ENCODE data around the gene GRPEL1. TPM values are rescaled to one million over a fixed set of nuclear protein-coding genes. Genes with fewer than 3 reads are reported as not detected.

Gene GRPEL1
- total and polyA plus RNA-seq, 8 donors = 11.4 to 53.6 (median 25.5) TPM; not detected in 1

DNA sequence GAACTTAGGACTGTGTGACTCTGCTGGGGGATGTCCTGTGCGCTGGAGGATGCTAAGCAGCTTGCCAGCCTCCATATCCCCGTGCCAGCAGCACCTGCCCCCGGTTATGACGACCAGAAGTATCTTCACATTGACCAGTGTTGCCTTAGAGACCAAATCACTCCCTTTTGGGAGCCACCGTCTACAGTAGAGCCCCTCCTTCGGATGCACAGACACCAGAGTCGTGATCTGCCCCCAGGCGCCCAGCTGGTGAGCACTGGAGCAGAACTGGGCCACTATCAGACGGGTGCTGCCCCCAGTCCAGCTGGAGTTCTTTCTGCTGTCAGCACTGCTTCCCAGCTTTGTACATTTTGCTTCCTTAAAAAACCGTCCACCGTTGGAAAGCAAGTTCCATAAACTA lies 54.7 kb downstream of the GRPEL1 start:
- TF ChIP-seq POLR2AphosphoS5 (IDR thresholded peaks at IDR 0.05) = no peak
- TF ChIP-seq EP300 (IDR thresholded peaks at IDR 0.05) = no peak
- TF ChIP-seq, protein P1, sequence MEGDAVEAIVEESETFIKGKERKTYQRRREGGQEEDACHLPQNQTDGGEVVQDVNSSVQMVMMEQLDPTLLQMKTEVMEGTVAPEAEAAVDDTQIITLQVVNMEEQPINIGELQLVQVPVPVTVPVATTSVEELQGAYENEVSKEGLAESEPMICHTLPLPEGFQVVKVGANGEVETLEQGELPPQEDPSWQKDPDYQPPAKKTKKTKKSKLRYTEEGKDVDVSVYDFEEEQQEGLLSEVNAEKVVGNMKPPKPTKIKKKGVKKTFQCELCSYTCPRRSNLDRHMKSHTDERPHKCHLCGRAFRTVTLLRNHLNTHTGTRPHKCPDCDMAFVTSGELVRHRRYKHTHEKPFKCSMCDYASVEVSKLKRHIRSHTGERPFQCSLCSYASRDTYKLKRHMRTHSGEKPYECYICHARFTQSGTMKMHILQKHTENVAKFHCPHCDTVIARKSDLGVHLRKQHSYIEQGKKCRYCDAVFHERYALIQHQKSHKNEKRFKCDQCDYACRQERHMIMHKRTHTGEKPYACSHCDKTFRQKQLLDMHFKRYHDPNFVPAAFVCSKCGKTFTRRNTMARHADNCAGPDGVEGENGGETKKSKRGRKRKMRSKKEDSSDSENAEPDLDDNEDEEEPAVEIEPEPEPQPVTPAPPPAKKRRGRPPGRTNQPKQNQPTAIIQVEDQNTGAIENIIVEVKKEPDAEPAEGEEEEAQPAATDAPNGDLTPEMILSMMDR (IDR thresholded peaks at IDR 0.05) = no peak
- Histone ChIP-seq H3K4me3 (no peak overlapping the region), H3K27me3 (no peaks in the 10 kb centered on the region), H3K9me3 (no peaks in the 10 kb centered on the region), H3K27ac (no peak overlapping the region), H3K36me3 (peaks cover 62 to 100% (median 100%) of the 10 kb centered on the region in 4 donors), H3K4me1 (no peaks in the 10 kb centered on the region)
- WGBS, 5 donors = 94 to 96% (median 95%) methylated on average over 11 of the region's 11 CpGs
- DNase-seq = no peak
- intact Hi-C loops (cut with DNase I; ENCODE audit: low total_unique reads) = no loop called here

DNA sequence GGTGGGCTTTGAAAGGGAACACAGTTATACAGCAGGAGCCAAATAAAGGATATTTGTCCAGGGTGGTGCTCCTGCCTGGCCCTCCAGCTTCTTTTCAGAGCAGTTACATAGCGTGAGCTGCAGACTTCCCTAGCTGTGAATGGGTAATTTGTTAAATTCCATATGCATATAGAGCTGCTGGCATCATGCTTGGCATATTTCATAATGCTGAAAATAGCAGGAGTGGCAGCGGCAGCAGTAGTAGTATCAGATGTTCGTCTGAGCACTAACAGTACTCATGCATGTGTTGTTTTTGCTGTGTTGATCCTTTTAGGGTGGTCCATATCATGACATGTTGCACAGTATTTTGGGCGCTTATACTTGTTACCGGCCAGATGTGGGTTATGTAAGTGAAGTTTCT lies 58.3 kb downstream of the GRPEL1 start:
- no peaks in the 10 kb centered on the region for H3K4me1 ChIP-seq
- WGBS, 5 donors = 81 to 95% (median 92%) methylated on average over 5 of the region's 5 CpGs

More for the DNA sequence above, 58.3 kb downstream of the GRPEL1 start:
- Histone ChIP-seq H3K27me3 (no peaks in the 10 kb centered on the region), H3K36me3 (peaks cover 39 to 100% (median 99%) of the 10 kb centered on the region in 4 donors), H3K4me3 (no peak overlapping the region), H3K9me3 (no peaks in the 10 kb centered on the region), H3K27ac (no peak overlapping the region)
- intact Hi-C loops (cut with DNase I; ENCODE audit: low total_unique reads) = no loop called here
- TF ChIP-seq POLR2A (IDR thresholded peaks at IDR 0.05) (no peak), POLR2AphosphoS5 (IDR thresholded peaks at IDR 0.05) (no peak), EP300 (IDR thresholded peaks at IDR 0.05) (no peak)
- TF ChIP-seq, protein P1 (IDR thresholded peaks at IDR 0.05) = no peak
- DNase-seq = no peak

Other genes with a start within 250 kb of the GRPEL1 start
- gene TBC1D14, start 158.2 kb downstream of the GRPEL1 start, total RNA-seq = 10 to 100 TPM; 33.5 to 72.4 (median 40.8) TPM
- gene TBC1D14, start 158.2 kb downstream of the GRPEL1 start, polyA plus RNA-seq = 10 to 100 TPM; 19.5 to 42.5 (median 40.0) TPM
- 10 to 100 TPM in 4 of 5 donors, 1 to 10 TPM in 1; 1.2 to 73.7 (median 19.3) TPM for gene TADA2B, start 24.7 kb downstream of the GRPEL1 start, total RNA-seq
- 10 to 100 TPM in 2 of 3 donors, 1 to 10 TPM in 1; 9.0 to 13.9 (median 12.5) TPM for gene TADA2B, start 24.7 kb downstream of the GRPEL1 start, polyA plus RNA-seq
- gene SORCS2, start 124.5 kb upstream of the GRPEL1 start, total RNA-seq = 10 to 100 TPM in 1 of 5 donors, 1 to 10 TPM in 2, under 1 TPM in 1, not detected in 1; under 0.01 to 13.0 (median 4.2) TPM
- gene SORCS2, start 124.5 kb upstream of the GRPEL1 start, polyA plus RNA-seq = under 1 TPM; 0.15 to 0.50 (median 0.20) TPM